H1 (cell line): Measurements from ENCODE around the gene CKM. TPM values are rescaled to one million over a fixed set of nuclear protein-coding genes. Genes with fewer than 3 reads are reported as not detected.

ENCODE experiments used
- CTCF ChIA-PET: fragments of 300-600 bp; sonication (Branson Sonifier 250); formaldehyde crosslinking; loops from one replicate; lab custom pipeline; 2021; ENCODE audit not compliant: partially characterized antibody; lab: Charles Lee
- POLR2A ChIA-PET: fragments of 300-600 bp; sonication (Branson Sonifier 250); formaldehyde crosslinking; loops from one replicate; lab custom pipeline; 2021; ENCODE audit warnings: inconsistent platforms; ENCODE audit not compliant: partially characterized antibody; lab: Charles Lee
- DNase-seq, 2 experiments: peaks; one replicate each; pipeline versions ENCODE4 v3.0.0 to v3.0.0-alpha.2; 2010 to 2022; ENCODE audit warnings: low spot score in 2 of 2, low read depth in 1 of 2, mixed read lengths in 1 of 2
- FAIRE-seq: peaks from 2 replicates; lab custom pipeline; 2011; peaks lifted over from hg19 to GRCh38; lab: Jason Lieb, UNC
- H2AFZ ChIP-seq: 2 replicates; pipeline ENCODE4 v1.8.1; 2012; ENCODE audit warnings: low read length, inconsistent platforms
- H2AK5ac ChIP-seq: 2 replicates; pipeline ENCODE4 v1.6.1; 2013; ENCODE audit warnings: low read depth, low read length
- H2BK120ac ChIP-seq: replicated peaks from 2 replicates; pipeline ENCODE3; 2013; ENCODE audit warnings: low read depth, low read length, inconsistent platforms
- H2BK12ac ChIP-seq: 2 replicates; pipeline ENCODE4 v1.6.1; 2013; ENCODE audit warnings: low read depth, low read length
- H2BK15ac ChIP-seq: 2 replicates; pipeline ENCODE4 v1.6.1; 2013; ENCODE audit warnings: low read length
- H2BK20ac ChIP-seq: 2 replicates; pipeline ENCODE4 v1.6.1; 2013; ENCODE audit warnings: low read length
- H2BK5ac ChIP-seq: 2 replicates; pipeline ENCODE4 v1.6.1; 2013; ENCODE audit warnings: low read depth, low read length
- H3K14ac ChIP-seq: 2 replicates; pipeline ENCODE4 v1.6.1; 2013; ENCODE audit warnings: inconsistent platforms; ENCODE audit not compliant: insufficient read length
- H3K18ac ChIP-seq: 2 replicates; pipeline ENCODE4 v1.6.1; 2013; ENCODE audit warnings: low read length; ENCODE audit errors: extremely low read depth
- H3K23ac ChIP-seq: 2 replicates; pipeline ENCODE4 v1.6.1; 2013; ENCODE audit warnings: inconsistent platforms; ENCODE audit not compliant: insufficient read length
- H3K23me2 ChIP-seq: 2 replicates; pipeline ENCODE4 v1.6.1; 2013; ENCODE audit warnings: low read depth, low read length
- H3K27ac ChIP-seq: 2 replicates; pipeline ENCODE4 v1.6.1; 2011; ENCODE audit warnings: low read depth, low read length, inconsistent platforms
- H3K27me3 ChIP-seq, 4 experiments: replicated peaks in 1 of 4; 1 replicate in 1 of 4; 2 replicates in 3 of 4; pipeline versions ENCODE4 v1.6.1 to v1.8.1; 2011 to 2013; ENCODE audit warnings: low read length in 3 of 4, mild to moderate bottlenecking in 3 of 4, inconsistent platforms in 2 of 4, mixed read lengths in 2 of 4, moderate library complexity in 1 of 4; ENCODE audit not compliant: control insufficient read depth in 3 of 4, insufficient read depth in 3 of 4; ENCODE audit errors: extremely low read depth in 1 of 4
- H3K36me3 ChIP-seq, 4 experiments: 2 replicates each; pipeline versions ENCODE4 v1.6.1 to v1.8.1; 2011 to 2013; ENCODE audit warnings: mild to moderate bottlenecking in 4 of 4, low read length in 3 of 4, moderate library complexity in 2 of 4, control low read depth in 1 of 4, inconsistent platforms in 1 of 4; ENCODE audit not compliant: insufficient read depth in 4 of 4, control insufficient read depth in 2 of 4
- H3K4ac ChIP-seq: replicated peaks from 2 replicates; pipeline ENCODE3; 2013; ENCODE audit warnings: low read length, low read depth, mixed read lengths, inconsistent platforms; ENCODE audit not compliant: insufficient read length
- H3K4me1 ChIP-seq, 4 experiments: replicated peaks in 1 of 4; 1 replicate in 1 of 4; 2 replicates in 3 of 4; pipeline versions ENCODE4 v1.6.1 to v1.8.1; 2011 to 2013; ENCODE audit warnings: low read length in 3 of 4, inconsistent platforms in 2 of 4, mixed read lengths in 1 of 4; ENCODE audit not compliant: insufficient read depth in 4 of 4, control insufficient read depth in 3 of 4
- H3K4me2 ChIP-seq, 2 experiments: 2 replicates each; pipeline versions ENCODE4 v1.6.1 to v1.8.1; 2011 to 2013; ENCODE audit warnings: low read depth in 2 of 2, low read length in 2 of 2, control low read depth in 1 of 2, inconsistent platforms in 1 of 2, mild to moderate bottlenecking in 1 of 2; ENCODE audit not compliant: insufficient read depth in 1 of 2
- H3K4me3 ChIP-seq, 4 experiments: fragments of 200-600, 300-600 bp in 1 of 4; sonication (generic), shearing (Covaris generic), sonication (Bioruptor Twin) in 1 of 4; 2 replicates each; pipeline versions ENCODE4 v1.5.1 to v1.8.1; 2011 to 2016; ENCODE audit warnings: low read length in 4 of 4, low read depth in 3 of 4, control low read depth in 2 of 4, inconsistent platforms in 2 of 4, mild to moderate bottlenecking in 2 of 4, mixed read lengths in 1 of 4, moderate library complexity in 1 of 4; ENCODE audit not compliant: insufficient read depth in 2 of 4; ENCODE audit errors: extremely low read depth in 1 of 4
- H3K56ac ChIP-seq: replicated peaks from 2 replicates; pipeline ENCODE3; 2013; ENCODE audit warnings: low read depth, mild to moderate bottlenecking, mixed read lengths, low read length, inconsistent platforms; ENCODE audit not compliant: insufficient read length
- H3K79me1 ChIP-seq: 2 replicates; pipeline ENCODE4 v1.6.1; 2013; ENCODE audit warnings: low read depth, low read length, control low read depth
- H3K79me2 ChIP-seq, 2 experiments: 2 replicates each; pipeline versions ENCODE4 v1.6.1 to v1.8.1; 2012 to 2013; ENCODE audit warnings: low read length in 2 of 2, mild to moderate bottlenecking in 2 of 2, inconsistent platforms in 1 of 2; ENCODE audit not compliant: insufficient read depth in 2 of 2, control insufficient read depth in 1 of 2
- H3K9ac ChIP-seq, 4 experiments: replicated peaks in 1 of 4; 1 replicate in 1 of 4; 2 replicates in 3 of 4; pipeline versions ENCODE4 v1.6.1 to v1.8.1; 2011 to 2013; ENCODE audit warnings: low read depth in 3 of 4, low read length in 3 of 4, control low read depth in 2 of 4, mild to moderate bottlenecking in 2 of 4, moderate library complexity in 2 of 4, inconsistent platforms in 1 of 4; ENCODE audit errors: extremely low read depth in 1 of 4
- H3K9me3 ChIP-seq, 2 experiments: 2 replicates each; pipeline versions ENCODE4 v1.6.1 to v1.8.1; 2012 to 2013; ENCODE audit warnings: mild to moderate bottlenecking in 2 of 2, moderate library complexity in 2 of 2, control low read depth in 1 of 2, inconsistent platforms in 1 of 2, low read depth in 1 of 2, low read length in 1 of 2, mixed read lengths in 1 of 2; ENCODE audit not compliant: insufficient read depth in 2 of 2
- H4K20me1 ChIP-seq, 2 experiments: replicated peaks in 1 of 2; 2 replicates each; pipeline versions ENCODE3 to v1.8.1; 2011 to 2013; ENCODE audit warnings: inconsistent platforms in 2 of 2, low read length in 2 of 2, mild to moderate bottlenecking in 1 of 2; ENCODE audit not compliant: insufficient read depth in 2 of 2, control insufficient read depth in 1 of 2
- H4K5ac ChIP-seq: 2 replicates; pipeline ENCODE4 v1.6.1; 2013; ENCODE audit warnings: low read length, low read depth, mixed read lengths, inconsistent platforms; ENCODE audit not compliant: insufficient read length
- H4K8ac ChIP-seq: 2 replicates; pipeline ENCODE4 v1.8.0; 2013; ENCODE audit warnings: mild to moderate bottlenecking, moderate library complexity, low read length, inconsistent platforms; ENCODE audit not compliant: insufficient read depth; ENCODE audit errors: extremely low read depth
- H4K91ac ChIP-seq: replicated peaks from 2 replicates; pipeline ENCODE3; 2013; ENCODE audit warnings: low read length, mixed read lengths, inconsistent platforms; ENCODE audit not compliant: insufficient read length
- CBX8 ChIP-seq: fragments of 300-800, 300-1000 bp; sonication (generic); IDR thresholded peaks from 2 replicates; pipeline ENCODE4 v1.7.1; 2016; ENCODE audit warnings: low read depth, low read length, borderline replicate concordance
- KDM1A ChIP-seq: fragments of 200-600, 300-600 bp; sonication (generic); IDR thresholded peaks from 2 replicates; pipeline ENCODE4 v1.7.1; 2016; ENCODE audit warnings: mild to moderate bottlenecking, low read length, borderline replicate concordance
- RAD21 ChIP-seq, 2 experiments: IDR thresholded peaks in 1 of 2; conservative IDR thresholded peaks in 1 of 2; 2 replicates each; pipeline ENCODE4 v1.6.1; 2011; ENCODE audit warnings: low read depth in 2 of 2, low read length in 2 of 2, improper control_type of control experiment in 1 of 2, inconsistent platforms in 1 of 2, mild to moderate bottlenecking in 1 of 2, moderate library complexity in 1 of 2
- SIN3A ChIP-seq, 2 experiments: IDR thresholded peaks in 1 of 2; conservative IDR thresholded peaks in 1 of 2; 2 replicates each; pipeline ENCODE4 v1.6.1; 2011 to 2012; ENCODE audit warnings: low read length in 2 of 2, improper control_type of control experiment in 1 of 2, low read depth in 1 of 2, mild to moderate bottlenecking in 1 of 2
- WGBS, 2 experiments: shearing (Covaris generic) in 1 of 2; methylation state at CpG; one replicate each; pipeline versions ENCODE4 v1.1.6 to v1.1.7; 2013 to 2015; ENCODE audit warnings: low lambda C conversion rate in 2 of 2, mixed read lengths in 2 of 2, inconsistent platforms in 1 of 2, low coverage in 1 of 2, missing lambda C conversion rate in 1 of 2; ENCODE audit not compliant: insufficient replicate concordance in 2 of 2, insufficient coverage in 1 of 2, insufficient read length in 1 of 2; ENCODE audit errors: extremely low coverage in 1 of 2, missing lambda C conversion rate in 1 of 2; 5-methylcytosine and 5-hydroxymethylcytosine counted together
- polyA plus RNA-seq, 7 experiments: library from polyadenylated mRNA; depleted of rRNA in 3 of 7; stranded (reverse) in 5 of 7; unstranded in 2 of 7; fragments of >200 nt in 5 of 7; fragments of 200-250 nt in 2 of 7; gene quantifications; 1 replicate in 5 of 7; 2 replicates in 1 of 7; 4 replicates in 1 of 7; pipeline versions ENCODE4 v1.2.1 to v1.2.3, GENCODE V29; 2011 to 2013; ENCODE audit warnings: missing spikeins in 2 of 7, mixed read lengths in 2 of 7
- total RNA-seq: library from RNA; stranded (reverse); fragmentation: NEBNext Ultra II Directional; extraction: Animal tissue kit (Norgen Biotek cat#: 25700); gene quantifications from 2 replicates; pipeline ENCODE4 v1.2.1, GENCODE V29; 2021

The CKM gene
- total and polyA plus RNA-seq, 2 of the 8 experiments (the other 6 are each of a cell fraction or from before 2014, with no cell fraction given), result 0.08 TPM; not detected in 1

DNA sequence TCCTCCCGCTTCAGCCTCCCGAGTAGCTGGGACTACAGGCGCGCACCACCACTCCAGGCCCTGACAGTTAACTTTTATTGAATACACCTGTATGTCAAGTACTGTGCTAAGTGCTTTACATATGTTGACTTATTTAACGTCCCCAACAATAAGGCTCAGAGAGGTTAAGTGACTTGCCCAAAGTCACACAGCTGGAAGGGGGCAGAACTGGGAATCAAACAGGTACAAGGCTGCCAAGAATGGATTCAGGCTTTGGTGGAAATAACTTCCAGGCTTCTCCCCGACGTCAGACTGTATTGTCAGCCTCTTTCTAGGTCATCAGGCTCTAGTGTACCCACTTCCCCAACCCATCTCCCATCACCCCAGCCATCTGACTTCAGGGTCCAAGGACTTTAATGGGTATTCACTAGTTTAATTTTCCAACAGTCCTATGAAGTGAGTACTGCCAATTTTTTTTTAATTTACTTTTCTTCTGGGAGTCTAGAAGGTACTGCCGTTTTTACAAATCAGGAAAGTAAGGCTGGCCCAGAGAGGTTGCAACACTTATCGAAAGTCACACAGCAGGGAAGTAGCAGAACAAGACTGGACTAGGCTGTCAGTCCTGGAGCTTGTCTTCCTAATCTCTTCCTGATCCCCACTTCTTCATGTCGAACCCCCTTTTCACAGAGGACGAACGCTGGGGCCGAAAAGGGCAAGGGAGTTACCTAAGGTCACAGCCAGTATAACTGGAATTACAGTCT is 4.9 kb upstream of the CKM start:
- no peaks in the 10 kb centered on the region for H3K79me1 ChIP-seq
- no peaks in the 10 kb centered on the region for H3K79me2 ChIP-seq
- peaks cover 0 to 14% (median 11%) of the 10 kb centered on the region in 4 experiments; a peak in 5 of 7 replicates for H3K27me3 ChIP-seq
- TF ChIP-seq SIN3A (conservative IDR thresholded peaks at IDR 0.05 in 1 of 2, IDR thresholded peaks at IDR 0.05 in 1 of 2; ENCODE audit: low read depth in 1 of 2, low read length in 2 of 2), result no peak
- TF ChIP-seq RAD21 (IDR thresholded peaks at IDR 0.05 in 1 of 2, conservative IDR thresholded peaks at IDR 0.05 in 1 of 2; ENCODE audit: low read depth in 2 of 2, low read length in 2 of 2), result no peak
- peak; percentile 86 for TF ChIP-seq KDM1A
- TF ChIP-seq CBX8, result no peak
- no peak overlapping the region for H3K4me2 ChIP-seq
- H3K4me1 ChIP-seq, result peaks cover 2 to 13% (median 5%) of the 10 kb centered on the region in 4 experiments; a peak in 6 of 7 replicates
- H3K23ac ChIP-seq, result no peak overlapping the region
- no peak overlapping the region for H3K18ac ChIP-seq
- no peak overlapping the region for H3K27ac ChIP-seq
- ChIA-PET POLR2A (interaction anchor here (1.3 to 2.2 kb wide), 3 partner anchors 10 to 25 kb away, joined by 3 to 6 read pairs (median 4); no protein-coding TSS in a partner anchor), CTCF (interaction anchor here (0.8 to 1.7 kb wide), 4 partner anchors 11 to 127 kb away, joined by 4 to 9 read pairs (median 8); no protein-coding TSS in a partner anchor)
- peaks cover 0 to under 1% of the 10 kb centered on the region in 2 experiments for H4K20me1 ChIP-seq
- no peak overlapping the region for H3K56ac ChIP-seq
- H4K5ac ChIP-seq, result no peak overlapping the region
- DNase-seq (no peak), FAIRE-seq (no peak)
- H3K23me2 ChIP-seq, result peaks cover 3% of the 10 kb centered on the region; the same call in 1 of the 2 replicates
- H4K8ac ChIP-seq, result no peak overlapping the region
- H4K91ac ChIP-seq, result no peak overlapping the region
- no peak overlapping the region for H3K4me3 ChIP-seq
- no peak overlapping the region for H2BK120ac ChIP-seq
- H2BK15ac ChIP-seq, result no peak overlapping the region
- H2BK20ac ChIP-seq, result no peak overlapping the region
- WGBS, 2 experiments, result 90% methylated on average over 13 of the region's 13 CpGs; no CpG with 5 or more reads in 1 of the 2 experiments
- H3K14ac ChIP-seq, result no peak overlapping the region
- no peak overlapping the region for H2BK12ac ChIP-seq
- H2AFZ ChIP-seq, result no peak overlapping the region
- no peak overlapping the region for H3K9ac ChIP-seq
- no peaks in the 10 kb centered on the region for H3K36me3 ChIP-seq
- H2AK5ac ChIP-seq, result no peak overlapping the region
- no peak overlapping the region for H3K4ac ChIP-seq
- H2BK5ac ChIP-seq, result no peak overlapping the region
- no peaks in the 10 kb centered on the region for H3K9me3 ChIP-seq
